HepG2 (cell line): ENCODE results near the gene NCOA6.

Experiments
- BHLHE40 ChIP-seq: IDR thresholded peaks from 2 replicates; pipeline ENCODE4 v1.6.1; 2011; ENCODE audit warnings: low read length, improper control_type of control experiment
- CHD2 ChIP-seq: IDR thresholded peaks from 2 replicates; pipeline ENCODE4 v1.6.1; 2011; ENCODE audit warnings: low read depth, low read length, improper control_type of control experiment
- FOXP4 ChIP-seq: sonication (generic); formaldehyde crosslinking; IDR thresholded peaks from 2 replicates; pipeline ENCODE4 v1.4.0; 2020; ENCODE audit warnings: missing genetic modification reagents
- HOXA7 ChIP-seq: sonication (generic); formaldehyde crosslinking; IDR thresholded peaks from 2 replicates; pipeline ENCODE4 v1.8.1; 2022; ENCODE audit warnings: mild to moderate bottlenecking, missing genetic modification reagents, moderate library complexity
- MAFF ChIP-seq: IDR thresholded peaks from 2 replicates; pipeline ENCODE4 v1.6.1; 2011; ENCODE audit warnings: low read depth, low read length, improper control_type of control experiment
- ZNF703 ChIP-seq: sonication (generic); formaldehyde crosslinking; IDR thresholded peaks from 2 replicates; pipeline ENCODE4 v1.5.1; 2020; ENCODE audit warnings: missing genetic modification reagents, mild to moderate bottlenecking, moderate library complexity, borderline replicate concordance

DNA sequence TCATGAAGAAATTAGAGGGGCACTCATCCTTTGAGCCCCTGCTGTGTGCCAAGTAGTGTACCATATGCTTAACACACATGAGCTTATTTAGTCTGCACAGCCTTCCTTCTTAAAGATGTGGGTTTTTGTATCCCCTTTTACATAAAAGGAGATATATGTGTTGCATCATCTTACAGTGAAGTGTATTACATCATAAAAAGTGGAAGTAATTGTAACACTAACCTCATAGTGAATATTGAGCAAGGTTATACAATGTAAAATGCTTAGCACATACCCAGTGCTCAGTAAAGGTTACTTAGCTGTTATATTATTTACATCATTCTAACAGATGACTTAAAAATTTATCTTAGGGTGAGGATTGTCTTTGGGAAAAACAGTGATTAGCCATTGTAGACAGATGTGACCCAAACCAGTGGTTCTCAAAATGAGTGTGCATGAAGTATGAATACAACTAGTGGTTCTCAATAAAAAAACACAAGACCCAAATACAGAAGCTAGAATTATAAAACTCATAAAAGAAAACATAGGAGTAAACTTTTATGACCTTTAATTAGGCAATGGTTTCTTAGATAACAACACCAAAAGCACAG lies 144.8 kb downstream of the NCOA6 start:
- TF ChIP-seq FOXP4 (CRISPR knock-in tag), result no peak
- no peak for TF ChIP-seq CHD2
- TF ChIP-seq BHLHE40, result no peak
- TF ChIP-seq ZNF703 (CRISPR knock-in tag), result no peak
- TF ChIP-seq MAFF, result no peak
- no peak for TF ChIP-seq HOXA7 (CRISPR knock-in tag)
